H1 (cell line): ENCODE measurements around the gene SH2D7. TPM values are rescaled to one million over a fixed set of nuclear protein-coding genes. Genes with fewer than 3 reads are reported as not detected.

Source experiments
- CTCF ChIA-PET: fragments of 300-600 bp; sonication (Branson Sonifier 250); formaldehyde crosslinking; loops from one replicate; lab custom pipeline; 2021; ENCODE audit not compliant: partially characterized antibody; lab: Charles Lee
- POLR2A ChIA-PET: fragments of 300-600 bp; sonication (Branson Sonifier 250); formaldehyde crosslinking; loops from one replicate; lab custom pipeline; 2021; ENCODE audit warnings: inconsistent platforms; ENCODE audit not compliant: partially characterized antibody; lab: Charles Lee
- DNase-seq, 2 experiments: peaks; one replicate each; pipeline versions ENCODE4 v3.0.0 to v3.0.0-alpha.2; 2010 to 2022; ENCODE audit warnings: low spot score in 2 of 2, low read depth in 1 of 2, mixed read lengths in 1 of 2
- FAIRE-seq: peaks from 2 replicates; lab custom pipeline; 2011; peaks lifted over from hg19 to GRCh38; lab: Jason Lieb, UNC
- H2AFZ ChIP-seq: 2 replicates; pipeline ENCODE4 v1.8.1; 2012; ENCODE audit warnings: low read length, inconsistent platforms
- H2AK5ac ChIP-seq: 2 replicates; pipeline ENCODE4 v1.6.1; 2013; ENCODE audit warnings: low read depth, low read length
- H2BK120ac ChIP-seq: replicated peaks from 2 replicates; pipeline ENCODE3; 2013; ENCODE audit warnings: low read depth, low read length, inconsistent platforms
- H2BK12ac ChIP-seq: 2 replicates; pipeline ENCODE4 v1.6.1; 2013; ENCODE audit warnings: low read depth, low read length
- H2BK15ac ChIP-seq: 2 replicates; pipeline ENCODE4 v1.6.1; 2013; ENCODE audit warnings: low read length
- H2BK20ac ChIP-seq: 2 replicates; pipeline ENCODE4 v1.6.1; 2013; ENCODE audit warnings: low read length
- H2BK5ac ChIP-seq: 2 replicates; pipeline ENCODE4 v1.6.1; 2013; ENCODE audit warnings: low read depth, low read length
- H3K14ac ChIP-seq: 2 replicates; pipeline ENCODE4 v1.6.1; 2013; ENCODE audit warnings: inconsistent platforms; ENCODE audit not compliant: insufficient read length
- H3K18ac ChIP-seq: 2 replicates; pipeline ENCODE4 v1.6.1; 2013; ENCODE audit warnings: low read length; ENCODE audit errors: extremely low read depth
- H3K23ac ChIP-seq: 2 replicates; pipeline ENCODE4 v1.6.1; 2013; ENCODE audit warnings: inconsistent platforms; ENCODE audit not compliant: insufficient read length
- H3K23me2 ChIP-seq: 2 replicates; pipeline ENCODE4 v1.6.1; 2013; ENCODE audit warnings: low read depth, low read length
- H3K27ac ChIP-seq: 2 replicates; pipeline ENCODE4 v1.6.1; 2011; ENCODE audit warnings: low read depth, low read length, inconsistent platforms
- H3K27me3 ChIP-seq, 4 experiments: replicated peaks in 1 of 4; 1 replicate in 1 of 4; 2 replicates in 3 of 4; pipeline versions ENCODE4 v1.6.1 to v1.8.1; 2011 to 2013; ENCODE audit warnings: low read length in 3 of 4, mild to moderate bottlenecking in 3 of 4, inconsistent platforms in 2 of 4, mixed read lengths in 2 of 4, moderate library complexity in 1 of 4; ENCODE audit not compliant: control insufficient read depth in 3 of 4, insufficient read depth in 3 of 4; ENCODE audit errors: extremely low read depth in 1 of 4
- H3K36me3 ChIP-seq, 4 experiments: 2 replicates each; pipeline versions ENCODE4 v1.6.1 to v1.8.1; 2011 to 2013; ENCODE audit warnings: mild to moderate bottlenecking in 4 of 4, low read length in 3 of 4, moderate library complexity in 2 of 4, control low read depth in 1 of 4, inconsistent platforms in 1 of 4; ENCODE audit not compliant: insufficient read depth in 4 of 4, control insufficient read depth in 2 of 4
- H3K4ac ChIP-seq: replicated peaks from 2 replicates; pipeline ENCODE3; 2013; ENCODE audit warnings: low read length, low read depth, mixed read lengths, inconsistent platforms; ENCODE audit not compliant: insufficient read length
- H3K4me1 ChIP-seq, 4 experiments: replicated peaks in 1 of 4; 1 replicate in 1 of 4; 2 replicates in 3 of 4; pipeline versions ENCODE4 v1.6.1 to v1.8.1; 2011 to 2013; ENCODE audit warnings: low read length in 3 of 4, inconsistent platforms in 2 of 4, mixed read lengths in 1 of 4; ENCODE audit not compliant: insufficient read depth in 4 of 4, control insufficient read depth in 3 of 4
- H3K4me2 ChIP-seq, 2 experiments: 2 replicates each; pipeline versions ENCODE4 v1.6.1 to v1.8.1; 2011 to 2013; ENCODE audit warnings: low read depth in 2 of 2, low read length in 2 of 2, control low read depth in 1 of 2, inconsistent platforms in 1 of 2, mild to moderate bottlenecking in 1 of 2; ENCODE audit not compliant: insufficient read depth in 1 of 2
- H3K4me3 ChIP-seq, 4 experiments: fragments of 200-600, 300-600 bp in 1 of 4; sonication (generic), shearing (Covaris generic), sonication (Bioruptor Twin) in 1 of 4; 2 replicates each; pipeline versions ENCODE4 v1.5.1 to v1.8.1; 2011 to 2016; ENCODE audit warnings: low read length in 4 of 4, low read depth in 3 of 4, control low read depth in 2 of 4, inconsistent platforms in 2 of 4, mild to moderate bottlenecking in 2 of 4, mixed read lengths in 1 of 4, moderate library complexity in 1 of 4; ENCODE audit not compliant: insufficient read depth in 2 of 4; ENCODE audit errors: extremely low read depth in 1 of 4
- H3K56ac ChIP-seq: replicated peaks from 2 replicates; pipeline ENCODE3; 2013; ENCODE audit warnings: low read depth, mild to moderate bottlenecking, mixed read lengths, low read length, inconsistent platforms; ENCODE audit not compliant: insufficient read length
- H3K79me1 ChIP-seq: 2 replicates; pipeline ENCODE4 v1.6.1; 2013; ENCODE audit warnings: low read depth, low read length, control low read depth
- H3K79me2 ChIP-seq, 2 experiments: 2 replicates each; pipeline versions ENCODE4 v1.6.1 to v1.8.1; 2012 to 2013; ENCODE audit warnings: low read length in 2 of 2, mild to moderate bottlenecking in 2 of 2, inconsistent platforms in 1 of 2; ENCODE audit not compliant: insufficient read depth in 2 of 2, control insufficient read depth in 1 of 2
- H3K9ac ChIP-seq, 4 experiments: replicated peaks in 1 of 4; 1 replicate in 1 of 4; 2 replicates in 3 of 4; pipeline versions ENCODE4 v1.6.1 to v1.8.1; 2011 to 2013; ENCODE audit warnings: low read depth in 3 of 4, low read length in 3 of 4, control low read depth in 2 of 4, mild to moderate bottlenecking in 2 of 4, moderate library complexity in 2 of 4, inconsistent platforms in 1 of 4; ENCODE audit errors: extremely low read depth in 1 of 4
- H3K9me3 ChIP-seq, 2 experiments: 2 replicates each; pipeline versions ENCODE4 v1.6.1 to v1.8.1; 2012 to 2013; ENCODE audit warnings: mild to moderate bottlenecking in 2 of 2, moderate library complexity in 2 of 2, control low read depth in 1 of 2, inconsistent platforms in 1 of 2, low read depth in 1 of 2, low read length in 1 of 2, mixed read lengths in 1 of 2; ENCODE audit not compliant: insufficient read depth in 2 of 2
- H4K20me1 ChIP-seq, 2 experiments: replicated peaks in 1 of 2; 2 replicates each; pipeline versions ENCODE3 to v1.8.1; 2011 to 2013; ENCODE audit warnings: inconsistent platforms in 2 of 2, low read length in 2 of 2, mild to moderate bottlenecking in 1 of 2; ENCODE audit not compliant: insufficient read depth in 2 of 2, control insufficient read depth in 1 of 2
- H4K5ac ChIP-seq: 2 replicates; pipeline ENCODE4 v1.6.1; 2013; ENCODE audit warnings: low read length, low read depth, mixed read lengths, inconsistent platforms; ENCODE audit not compliant: insufficient read length
- H4K8ac ChIP-seq: 2 replicates; pipeline ENCODE4 v1.8.0; 2013; ENCODE audit warnings: mild to moderate bottlenecking, moderate library complexity, low read length, inconsistent platforms; ENCODE audit not compliant: insufficient read depth; ENCODE audit errors: extremely low read depth
- H4K91ac ChIP-seq: replicated peaks from 2 replicates; pipeline ENCODE3; 2013; ENCODE audit warnings: low read length, mixed read lengths, inconsistent platforms; ENCODE audit not compliant: insufficient read length
- CTBP2 ChIP-seq: IDR thresholded peaks from 2 replicates; pipeline ENCODE4 v1.7.0; 2011; ENCODE audit warnings: borderline replicate concordance, mild to moderate bottlenecking, moderate library complexity, mixed read lengths, low read length; ENCODE audit not compliant: insufficient read depth, insufficient read length
- EGR1 ChIP-seq: IDR thresholded peaks from 2 replicates; pipeline ENCODE4 v1.6.1; 2011; ENCODE audit warnings: low read depth, low read length, borderline replicate concordance
- FOSL1 ChIP-seq: IDR thresholded peaks from 2 replicates; pipeline ENCODE4 v1.6.1; 2011; ENCODE audit warnings: mild to moderate bottlenecking, low read depth, low read length, moderate library complexity; ENCODE audit not compliant: insufficient read depth
- HDAC2 ChIP-seq, 2 experiments: fragments of 300-600 bp in 1 of 2; sonication (generic) in 1 of 2; IDR thresholded peaks; 2 replicates each; pipeline ENCODE4 v1.6.1; 2011 to 2012; ENCODE audit warnings: low read depth in 2 of 2, low read length in 2 of 2, mild to moderate bottlenecking in 2 of 2, moderate library complexity in 2 of 2, borderline replicate concordance in 1 of 2, inconsistent platforms in 1 of 2
- KDM1A ChIP-seq: fragments of 200-600, 300-600 bp; sonication (generic); IDR thresholded peaks from 2 replicates; pipeline ENCODE4 v1.7.1; 2016; ENCODE audit warnings: mild to moderate bottlenecking, low read length, borderline replicate concordance
- KDM5A ChIP-seq: fragments of 200-600 bp; IDR thresholded peaks from 2 replicates; pipeline ENCODE4 v1.7.1; 2012; ENCODE audit warnings: mild to moderate bottlenecking, low read length, inconsistent platforms, mixed read lengths
- MAX ChIP-seq: IDR thresholded peaks from 2 replicates; pipeline ENCODE4 v1.6.1; 2012; ENCODE audit warnings: inconsistent platforms
- POLR2A ChIP-seq, 2 experiments: IDR thresholded peaks; 1 replicate in 1 of 2; 2 replicates in 1 of 2; pipeline ENCODE4 v1.6.1; 2011; ENCODE audit warnings: low read depth in 2 of 2, low read length in 2 of 2, mild to moderate bottlenecking in 2 of 2; ENCODE audit errors: control extremely low read depth in 1 of 2
- POU5F1 ChIP-seq: IDR thresholded peaks from 2 replicates; pipeline ENCODE4 v1.6.1; 2011; ENCODE audit warnings: low read depth, mild to moderate bottlenecking, low read length, moderate library complexity
- RBBP5 ChIP-seq: IDR thresholded peaks from 2 replicates; pipeline ENCODE4 v1.7.1; 2012; ENCODE audit warnings: low read depth, mild to moderate bottlenecking, inconsistent platforms, low read length, moderate library complexity, borderline replicate concordance
- SP4 ChIP-seq: IDR thresholded peaks from 2 replicates; pipeline ENCODE4 v1.6.1; 2012; ENCODE audit warnings: low read length, inconsistent platforms
- WGBS, 2 experiments: shearing (Covaris generic) in 1 of 2; methylation state at CpG; one replicate each; pipeline versions ENCODE4 v1.1.6 to v1.1.7; 2013 to 2015; ENCODE audit warnings: low lambda C conversion rate in 2 of 2, mixed read lengths in 2 of 2, inconsistent platforms in 1 of 2, low coverage in 1 of 2, missing lambda C conversion rate in 1 of 2; ENCODE audit not compliant: insufficient replicate concordance in 2 of 2, insufficient coverage in 1 of 2, insufficient read length in 1 of 2; ENCODE audit errors: extremely low coverage in 1 of 2, missing lambda C conversion rate in 1 of 2; 5-methylcytosine and 5-hydroxymethylcytosine counted together
- polyA plus RNA-seq, 7 experiments: library from polyadenylated mRNA; depleted of rRNA in 3 of 7; stranded (reverse) in 5 of 7; unstranded in 2 of 7; fragments of >200 nt in 5 of 7; fragments of 200-250 nt in 2 of 7; gene quantifications; 1 replicate in 5 of 7; 2 replicates in 1 of 7; 4 replicates in 1 of 7; pipeline versions ENCODE4 v1.2.1 to v1.2.3, GENCODE V29; 2011 to 2013; ENCODE audit warnings: missing spikeins in 2 of 7, mixed read lengths in 2 of 7
- total RNA-seq: library from RNA; stranded (reverse); fragmentation: NEBNext Ultra II Directional; extraction: Animal tissue kit (Norgen Biotek cat#: 25700); gene quantifications from 2 replicates; pipeline ENCODE4 v1.2.1, GENCODE V29; 2021

SH2D7 gene
- total and polyA plus RNA-seq, 2 of the 8 experiments (the other 6 are each of a cell fraction or from before 2014, with no cell fraction given) = not detected

DNA sequence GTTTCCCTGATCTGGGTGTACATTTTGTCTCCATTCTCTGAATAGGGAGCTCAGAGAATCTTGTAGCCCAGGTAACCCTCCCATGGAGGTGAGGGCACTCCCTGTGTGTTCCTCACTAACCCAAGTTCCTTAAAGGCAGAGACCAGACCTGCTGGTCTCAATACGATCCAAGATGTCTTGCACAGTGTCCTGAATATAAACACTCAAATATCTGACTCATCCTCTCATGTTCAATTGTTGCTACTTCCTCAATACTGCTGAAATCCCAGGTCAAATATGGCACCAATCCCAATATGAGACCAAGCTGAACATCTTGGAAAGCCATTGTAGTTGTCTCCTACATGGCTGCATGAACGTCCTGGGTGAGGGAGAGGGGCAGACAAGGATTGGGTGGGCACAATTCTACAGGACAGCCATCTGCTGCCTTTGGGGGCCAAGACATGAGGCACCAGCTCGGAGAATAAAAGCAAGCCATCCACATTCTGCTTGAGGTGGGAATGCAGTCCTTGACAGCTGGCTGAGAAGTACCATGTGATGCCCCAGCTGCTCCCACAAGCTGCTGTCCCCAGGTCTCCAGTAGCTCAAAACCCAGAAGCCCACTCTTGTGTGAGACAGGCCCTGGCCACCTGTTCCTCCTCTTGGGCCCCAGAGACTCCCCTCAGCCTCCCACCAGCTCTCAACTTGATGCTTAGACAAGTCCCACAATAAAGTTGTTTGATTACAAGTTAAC is 33.1 kb upstream of the SH2D7 start:
- POLR2A ChIA-PET = no interaction called here
- TF ChIP-seq HDAC2 (IDR thresholded peaks at IDR 0.05; ENCODE audit: borderline replicate concordance in 1 of 2, low read depth in 2 of 2, low read length in 2 of 2) (no peak), CTBP2 (no peak), KDM1A (no peak), POLR2A (IDR thresholded peaks at IDR 0.05; ENCODE audit: control extremely low read depth in 1 of 2, low read depth in 2 of 2, low read length in 2 of 2) (no peak), KDM5A (no peak), SP4 (no peak), FOSL1 (no peak), POU5F1 (no peak), EGR1 (no peak), RBBP5 (no peak), MAX (no peak)
- TF ChIP-seq, all 59 proteins: peak for 0
- CTCF ChIA-PET = interaction anchor here (0.7 to 2.2 kb wide), 14 partner anchors 8 to 155 kb away, joined by 3 to 6 read pairs (median 3); partner anchors contain the start of gene TBC1D2B
- Histone ChIP-seq H3K4me3 (no peak overlapping the region), H3K18ac (no peak overlapping the region), H2BK120ac (no peak overlapping the region), H3K23me2 (no peaks in the 10 kb centered on the region), H3K36me3 (no peaks in the 10 kb centered on the region), H2BK5ac (no peak overlapping the region), H4K8ac (no peak overlapping the region), H3K9ac (no peak overlapping the region), H2BK12ac (no peak overlapping the region), H3K27me3 (no peaks in the 10 kb centered on the region), H4K91ac (no peak overlapping the region), H4K20me1 (peaks cover 1 to 10% of the 10 kb centered on the region in 2 experiments), H4K5ac (no peak overlapping the region), H3K14ac (no peak overlapping the region), H3K79me2 (peaks cover 0 to 23% of the 10 kb centered on the region in 2 experiments; a peak in 2 of 4 replicates), H3K4me2 (no peak overlapping the region), H2AFZ (no peak overlapping the region), H3K79me1 (peaks cover 6% of the 10 kb centered on the region; the same call in 1 of the 2 replicates), H3K27ac (no peak overlapping the region), H3K56ac (no peak overlapping the region), H3K23ac (no peak overlapping the region), H2BK20ac (no peak overlapping the region), H3K4me1 (peaks cover 3 to 16% (median 5%) of the 10 kb centered on the region in 4 experiments), H3K4ac (no peak overlapping the region), H2AK5ac (no peak overlapping the region), H3K9me3 (no peaks in the 10 kb centered on the region), H2BK15ac (no peak overlapping the region)
- no peak for FAIRE-seq
- no peak for DNase-seq
- WGBS, 2 experiments = 94% methylated on average over 3 of the region's 3 CpGs; no CpG with 5 or more reads in 1 of the 2 experiments
